Duodenal mucosa (tissue), 2 donors: ENCODE results near the gene FSD1.
"Not testable (repeated sequence)": the region's sequence is repeated elsewhere in the genome, so short reads cannot be mapped to it uniquely, and the experiment has no call there.

ENCODE experiments used
- H3K27ac ChIP-seq: one replicate; pipeline ENCODE4 v1.7.0; 2013; ENCODE audit warnings: low read depth, low read length
- H3K27me3 ChIP-seq, 2 donors: one replicate each; pipeline ENCODE4 v1.7.0; 2013; ENCODE audit warnings: low read length in 2 of 2, control low read depth in 1 of 2; ENCODE audit not compliant: insufficient read depth in 2 of 2, control insufficient read depth in 1 of 2
- H3K36me3 ChIP-seq, 2 donors: one replicate each; pipeline ENCODE4 v1.7.0; 2013; ENCODE audit warnings: low read length in 2 of 2, control low read depth in 1 of 2; ENCODE audit not compliant: insufficient read depth in 2 of 2, control insufficient read depth in 1 of 2
- H3K4me1 ChIP-seq, 2 donors: one replicate each; pipeline ENCODE4 v1.7.0; 2013; ENCODE audit warnings: low read length in 2 of 2, control low read depth in 1 of 2; ENCODE audit not compliant: insufficient read depth in 2 of 2, control insufficient read depth in 1 of 2
- H3K4me3 ChIP-seq, 2 donors: one replicate each; pipeline ENCODE4 v1.7.0; 2013; ENCODE audit warnings: low read length in 2 of 2, low read depth in 1 of 2
- H3K9ac ChIP-seq, 2 donors: one replicate each; pipeline ENCODE4 v1.7.0; 2013; ENCODE audit warnings: low read length in 2 of 2, low read depth in 1 of 2
- H3K9me3 ChIP-seq, 2 donors: one replicate each; pipeline ENCODE4 v1.7.0; 2013; ENCODE audit warnings: low read length in 2 of 2, control low read depth in 1 of 2; ENCODE audit not compliant: control insufficient read depth in 1 of 2

FSD1 gene

GRCh38 chr19:4284974-4285373 lies 19.4 kb upstream of the FSD1 start:
- H3K4me1 ChIP-seq: peaks cover 5 to 6% of the 10 kb centered on the region in 2 donors
- H3K27ac ChIP-seq: no peak overlapping the region
- H3K9me3 ChIP-seq: no peaks in the 10 kb centered on the region
- H3K27me3 ChIP-seq: peaks cover 16 to 21% of the 10 kb centered on the region in 2 donors
- peak overlapping the region; percentile 69 to 84 for H3K4me3 ChIP-seq
- no peaks in the 10 kb centered on the region for H3K36me3 ChIP-seq
- H3K9ac ChIP-seq: peak overlapping the region; percentile 41 to 60

- H3K9me3 ChIP-seq, H3K4me1 ChIP-seq, H3K27ac ChIP-seq, H3K9ac ChIP-seq, H3K36me3 ChIP-seq, H3K4me3 ChIP-seq: not testable (repeated sequence)
- peaks cover 6 to 13% of the 10 kb centered on the region in 2 donors for H3K27me3 ChIP-seq
Observed at GRCh38 chr19:4286141-4286540, 18.3 kb upstream of the FSD1 start.

GRCh38 chr19:4288091-4288777 lies 16.2 kb upstream of the FSD1 start:
- Histone ChIP-seq H3K27me3 (peaks cover under 1% of the 10 kb centered on the region in 2 donors), H3K4me3 (no peak overlapping the region), H3K36me3 (no peaks in the 10 kb centered on the region), H3K4me1 (peaks cover 5 to 6% of the 10 kb centered on the region in 2 donors), H3K9me3 (no peaks in the 10 kb centered on the region), H3K9ac (no peak overlapping the region), H3K27ac (no peak overlapping the region)

GRCh38 chr19:4291184-4291732 lies 13.1 kb upstream of the FSD1 start:
- no peak overlapping the region for H3K9ac ChIP-seq
- no peak overlapping the region for H3K4me3 ChIP-seq

GRCh38 chr19:4292515-4292914 lies 11.9 kb upstream of the FSD1 start:
- no peak overlapping the region for H3K9ac ChIP-seq
- no peaks in the 10 kb centered on the region for H3K4me1 ChIP-seq
- no peaks in the 10 kb centered on the region for H3K36me3 ChIP-seq
- H3K27ac ChIP-seq: no peak overlapping the region
- no peak overlapping the region for H3K4me3 ChIP-seq
- peaks cover 0 to 4% of the 10 kb centered on the region in 2 donors for H3K27me3 ChIP-seq
- H3K9me3 ChIP-seq: no peaks in the 10 kb centered on the region

More at GRCh38 chr19:4291184-4291732, 13.1 kb upstream of the FSD1 start:
- no peak overlapping the region for H3K27ac ChIP-seq
- no peaks in the 10 kb centered on the region for H3K36me3 ChIP-seq
- H3K27me3 ChIP-seq: peaks cover 0 to 4% of the 10 kb centered on the region in 2 donors
- no peaks in the 10 kb centered on the region for H3K4me1 ChIP-seq
- no peaks in the 10 kb centered on the region for H3K9me3 ChIP-seq

- H3K27me3 ChIP-seq: peaks cover 0 to 4% of the 10 kb centered on the region in 2 donors
Observed at GRCh38 chr19:4294389-4294788, 10.0 kb upstream of the FSD1 start.

GRCh38 chr19:4295972-4296771 lies 8.2 kb upstream of the FSD1 start:
- Histone ChIP-seq H3K9me3 (no peaks in the 10 kb centered on the region), H3K4me1 (no peaks in the 10 kb centered on the region), H3K4me3 (no peak overlapping the region), H3K36me3 (no peaks in the 10 kb centered on the region), H3K27me3 (peaks cover 0 to 4% of the 10 kb centered on the region in 2 donors), H3K27ac (no peak overlapping the region), H3K9ac (no peak overlapping the region)

More at GRCh38 chr19:4294389-4294788, 10.0 kb upstream of the FSD1 start:
- H3K27ac ChIP-seq: no peak overlapping the region
- no peak overlapping the region for H3K4me3 ChIP-seq
- no peaks in the 10 kb centered on the region for H3K9me3 ChIP-seq
- no peaks in the 10 kb centered on the region for H3K36me3 ChIP-seq
- H3K4me1 ChIP-seq: no peaks in the 10 kb centered on the region
- no peak overlapping the region for H3K9ac ChIP-seq

- Histone ChIP-seq H3K9ac (no peak overlapping the region), H3K36me3 (no peaks in the 10 kb centered on the region), H3K9me3 (no peaks in the 10 kb centered on the region), H3K4me3 (no peak overlapping the region), H3K27me3 (peaks cover 0 to 4% of the 10 kb centered on the region in 2 donors), H3K4me1 (peaks cover 0 to 3% of the 10 kb centered on the region in 2 donors), H3K27ac (no peak overlapping the region)
Observed at GRCh38 chr19:4297901-4298809, 6.2 kb upstream of the FSD1 start.

- H3K4me1 ChIP-seq: peaks cover 0 to 3% of the 10 kb centered on the region in 2 donors
- no peak overlapping the region for H3K9ac ChIP-seq
- H3K27ac ChIP-seq: no peak overlapping the region
- H3K36me3 ChIP-seq: no peaks in the 10 kb centered on the region
- no peaks in the 10 kb centered on the region for H3K9me3 ChIP-seq
- H3K27me3 ChIP-seq: peaks cover 0 to 4% of the 10 kb centered on the region in 2 donors
- H3K4me3 ChIP-seq: no peak overlapping the region
Observed at GRCh38 chr19:4298810-4299550, 5.4 kb upstream of the FSD1 start.
